Measurements from ENCODE around the gene NAV3.
A peak's percentile ranks its signal among the peaks of the same experiment; 100 is the strongest.

DNA sequence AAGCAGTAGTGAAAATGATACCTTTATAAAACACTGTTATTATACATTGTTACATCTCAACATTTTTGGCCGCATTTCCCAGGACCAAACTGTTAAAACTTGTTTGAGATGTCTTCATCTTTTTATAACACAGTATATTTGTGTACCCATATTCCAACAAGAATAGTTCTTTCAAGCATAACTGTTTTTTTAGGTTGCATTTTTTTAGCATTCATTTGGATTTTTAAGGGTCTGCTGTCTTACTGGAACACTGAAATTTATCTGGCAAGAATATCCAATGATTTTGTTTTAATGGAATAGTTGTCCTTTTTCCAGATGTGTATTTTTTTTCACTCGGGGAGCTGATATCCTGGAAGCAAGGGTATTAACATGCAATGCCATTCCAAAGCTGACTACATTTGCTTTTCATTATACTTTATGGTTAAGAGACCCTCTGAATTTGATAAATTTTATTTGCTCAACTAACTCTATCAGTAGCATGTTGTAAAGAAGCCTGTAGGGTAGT is 8.9 kb upstream of the NAV3 start:
- TF ChIP-seq, protein P1, sequence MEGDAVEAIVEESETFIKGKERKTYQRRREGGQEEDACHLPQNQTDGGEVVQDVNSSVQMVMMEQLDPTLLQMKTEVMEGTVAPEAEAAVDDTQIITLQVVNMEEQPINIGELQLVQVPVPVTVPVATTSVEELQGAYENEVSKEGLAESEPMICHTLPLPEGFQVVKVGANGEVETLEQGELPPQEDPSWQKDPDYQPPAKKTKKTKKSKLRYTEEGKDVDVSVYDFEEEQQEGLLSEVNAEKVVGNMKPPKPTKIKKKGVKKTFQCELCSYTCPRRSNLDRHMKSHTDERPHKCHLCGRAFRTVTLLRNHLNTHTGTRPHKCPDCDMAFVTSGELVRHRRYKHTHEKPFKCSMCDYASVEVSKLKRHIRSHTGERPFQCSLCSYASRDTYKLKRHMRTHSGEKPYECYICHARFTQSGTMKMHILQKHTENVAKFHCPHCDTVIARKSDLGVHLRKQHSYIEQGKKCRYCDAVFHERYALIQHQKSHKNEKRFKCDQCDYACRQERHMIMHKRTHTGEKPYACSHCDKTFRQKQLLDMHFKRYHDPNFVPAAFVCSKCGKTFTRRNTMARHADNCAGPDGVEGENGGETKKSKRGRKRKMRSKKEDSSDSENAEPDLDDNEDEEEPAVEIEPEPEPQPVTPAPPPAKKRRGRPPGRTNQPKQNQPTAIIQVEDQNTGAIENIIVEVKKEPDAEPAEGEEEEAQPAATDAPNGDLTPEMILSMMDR (IDR thresholded peaks at IDR 0.05), result no peak
- TF ChIP-seq POLR2AphosphoS5 (IDR thresholded peaks at IDR 0.05), result peak; percentile 2

Data from prostate gland (tissue), 2 donors.